Islet of Langerhans (tissue), 1 donor: ENCODE measurements around the gene AGRN.
"Not testable (repeated sequence)": the region's sequence is repeated elsewhere in the genome, so short reads cannot be mapped to it uniquely, and the experiment has no call there.

Source experiments
- FAIRE-seq: peaks from one replicate; lab custom pipeline; 2011; peaks lifted over from hg19 to GRCh38; lab: Jason Lieb, UNC

Gene AGRN

DNA sequence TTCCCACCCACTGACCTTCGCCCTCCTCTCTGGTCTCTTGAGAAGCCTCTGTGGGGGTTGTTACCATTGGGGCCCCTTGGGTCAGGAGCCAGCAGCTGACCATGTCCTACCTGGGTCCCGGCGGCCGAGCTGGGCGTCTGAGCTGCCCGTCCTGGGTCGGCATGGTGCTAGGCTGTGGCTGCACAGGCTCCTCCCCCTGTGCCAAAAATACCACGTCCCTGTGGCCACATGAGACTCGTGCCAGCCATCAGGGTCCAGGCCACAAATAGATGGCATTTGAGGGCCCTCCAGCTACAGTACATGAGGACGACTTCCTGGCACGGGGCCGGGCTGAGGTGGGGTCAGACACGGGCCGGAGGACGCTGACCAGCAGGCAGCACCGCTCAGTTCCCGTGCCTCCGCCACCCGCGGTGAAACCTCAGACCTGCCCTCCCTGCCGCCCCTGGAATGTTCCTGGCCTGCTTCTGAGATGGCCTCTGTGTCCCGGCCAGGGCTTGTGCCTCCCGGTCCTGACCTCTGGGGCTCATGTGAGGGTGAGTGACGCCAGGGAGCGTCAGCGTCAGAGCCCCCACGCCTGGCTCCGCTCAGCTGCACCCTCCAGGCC lies 37.9 kb upstream of the AGRN start, which contains the start of gene PERM1:
TSS of gene PERM1 (minus strand) at position 139 of the 604 bp plus-strand sequence. CDS start 1,064 bp downstream, outside the sequence.
- no peak for FAIRE-seq

DNA sequence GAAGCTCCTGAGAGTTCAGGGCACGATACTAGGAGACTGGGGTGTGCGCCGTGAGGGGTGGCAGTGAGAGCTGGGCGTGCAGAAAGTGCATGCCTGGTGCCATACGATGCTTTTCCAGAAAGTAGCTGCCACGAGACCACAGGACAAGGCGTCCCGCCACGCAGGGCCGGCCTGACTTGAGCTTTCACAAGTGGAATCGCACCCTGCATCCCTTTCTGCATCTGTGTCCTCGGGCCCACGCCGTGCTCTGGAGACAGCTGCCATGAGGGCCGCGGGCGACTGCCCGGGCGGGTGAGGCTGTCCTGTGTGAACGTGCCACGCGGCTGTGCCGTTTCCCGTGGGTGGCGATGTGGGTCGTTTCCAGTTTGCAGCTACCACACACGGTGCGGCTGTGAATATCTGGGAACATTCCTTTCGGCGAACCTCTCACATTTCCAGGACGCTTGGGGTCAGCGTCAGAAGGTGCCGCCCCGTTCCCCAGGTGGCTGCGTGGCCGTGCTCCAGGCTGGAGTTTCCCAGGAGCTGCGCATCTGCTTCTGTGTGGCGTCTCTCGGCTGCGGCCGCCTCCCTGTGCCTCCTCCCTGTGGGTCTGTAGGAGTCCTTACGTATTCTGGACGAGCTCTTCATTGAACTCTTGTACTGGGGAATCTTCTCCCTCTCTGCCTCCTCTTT lies 37.0 kb upstream of the AGRN start:
- FAIRE-seq, result no peak

DNA sequence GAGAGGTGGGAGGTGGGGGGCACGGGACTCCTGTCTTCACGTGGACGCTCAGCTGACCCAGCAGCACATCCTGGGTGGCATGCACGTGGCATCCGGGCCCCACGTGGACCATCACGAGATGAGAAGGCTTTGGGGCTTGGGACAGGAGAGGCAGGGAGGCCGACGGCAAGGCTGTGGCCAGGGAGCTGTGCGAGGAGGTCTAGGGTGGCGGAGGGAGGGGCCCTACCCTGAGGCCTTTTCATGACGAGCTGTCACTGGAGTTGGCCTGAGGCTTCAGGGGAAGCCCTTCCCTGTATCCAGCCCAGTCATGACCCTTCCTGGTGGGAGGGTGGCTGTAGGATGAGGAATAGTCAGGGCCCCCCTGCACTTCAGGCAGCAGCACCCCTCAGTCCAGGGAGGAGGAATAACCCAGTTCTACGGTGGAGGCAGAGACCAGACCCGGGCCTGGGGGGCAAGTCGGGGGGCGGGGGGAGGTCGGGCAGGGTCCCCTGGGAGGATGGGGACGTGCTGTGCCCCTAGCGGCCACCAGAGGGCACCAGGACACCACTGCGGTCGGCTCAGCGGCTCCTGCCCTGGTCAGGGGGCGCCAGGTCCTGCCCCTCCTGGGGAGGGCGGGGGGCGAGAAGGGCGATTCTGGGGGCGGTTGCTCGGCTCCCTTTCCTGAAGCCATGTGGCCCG lies 36.0 kb upstream of the AGRN start:
- FAIRE-seq, result no peak

DNA sequence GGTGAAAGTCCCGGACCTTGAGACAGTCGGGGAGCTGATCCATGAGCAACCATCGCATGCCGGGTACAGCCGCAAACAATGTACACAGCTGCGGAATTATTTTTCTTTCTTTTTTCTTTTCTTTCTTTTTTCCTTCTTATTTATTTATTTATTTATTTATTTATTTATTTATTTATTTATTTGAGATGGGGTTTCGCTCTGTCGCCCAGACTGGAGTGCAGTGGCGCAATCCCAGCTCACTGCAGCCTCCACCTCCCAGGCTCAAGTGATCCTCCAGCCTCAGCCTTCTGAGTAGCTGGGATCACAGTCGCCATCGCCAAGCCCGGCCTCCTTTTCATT lies 35.5 kb upstream of the AGRN start:
- no peak for FAIRE-seq

DNA sequence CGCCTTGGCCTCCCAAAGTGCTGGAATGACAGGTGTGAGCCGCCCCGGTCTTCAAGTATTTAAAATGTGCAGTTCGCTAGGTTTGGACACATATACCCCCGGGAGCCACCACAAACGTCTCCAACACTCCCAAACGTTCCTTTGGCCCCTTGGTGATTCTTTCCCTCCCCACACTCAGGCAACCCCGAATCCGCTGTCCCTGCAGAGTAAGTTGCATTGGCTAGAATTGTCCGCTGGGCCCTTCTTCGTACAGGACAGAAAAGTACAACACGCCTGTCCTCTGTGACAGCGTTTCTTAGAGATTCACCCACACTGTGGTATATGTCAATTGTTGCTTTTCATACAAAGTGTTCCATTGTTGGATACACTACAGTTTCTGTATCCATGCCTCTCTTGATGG lies 34.8 kb upstream of the AGRN start:
- no peak for FAIRE-seq

DNA sequence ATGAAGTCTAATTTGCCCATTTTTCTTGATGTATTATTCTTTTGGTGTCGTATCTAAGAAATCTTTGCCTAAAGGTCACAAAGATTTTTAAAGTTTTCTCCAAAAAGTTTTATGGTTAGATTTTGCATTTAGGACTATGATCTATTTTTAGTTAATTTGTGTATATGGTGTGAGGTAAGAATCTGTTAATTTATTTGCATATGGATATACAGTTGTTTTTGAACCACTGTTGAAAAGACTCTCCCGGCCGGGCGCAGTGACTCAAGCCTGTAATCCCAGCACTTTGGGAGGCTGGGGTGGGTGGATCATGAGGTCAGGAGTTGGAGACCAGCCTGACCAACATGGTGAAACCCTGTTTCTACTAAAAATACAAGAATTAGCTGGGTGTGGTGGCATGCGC lies 31.9 kb upstream of the AGRN start:
- FAIRE-seq, result not testable (repeated sequence)

DNA sequence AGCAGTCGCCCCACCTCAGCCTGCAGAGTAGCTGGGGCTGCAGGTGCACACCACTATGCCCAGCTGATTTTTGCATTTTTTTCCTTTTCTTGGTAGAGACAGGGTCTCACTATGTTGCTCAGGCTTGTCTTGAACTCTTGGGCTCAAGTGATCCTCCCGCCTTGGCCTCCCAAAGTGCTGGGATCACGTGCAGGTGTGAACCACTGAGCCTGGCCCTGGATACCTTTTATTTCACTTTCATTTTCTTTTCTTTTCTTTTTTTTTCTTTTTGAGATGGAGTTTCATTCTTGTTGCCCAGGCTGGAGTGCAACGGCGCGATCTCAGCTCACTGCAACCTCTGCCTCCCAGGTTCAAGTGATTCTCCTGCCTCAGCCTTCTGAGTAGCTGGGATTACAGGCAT lies 28.6 kb upstream of the AGRN start:
- not testable (repeated sequence) for FAIRE-seq

DNA sequence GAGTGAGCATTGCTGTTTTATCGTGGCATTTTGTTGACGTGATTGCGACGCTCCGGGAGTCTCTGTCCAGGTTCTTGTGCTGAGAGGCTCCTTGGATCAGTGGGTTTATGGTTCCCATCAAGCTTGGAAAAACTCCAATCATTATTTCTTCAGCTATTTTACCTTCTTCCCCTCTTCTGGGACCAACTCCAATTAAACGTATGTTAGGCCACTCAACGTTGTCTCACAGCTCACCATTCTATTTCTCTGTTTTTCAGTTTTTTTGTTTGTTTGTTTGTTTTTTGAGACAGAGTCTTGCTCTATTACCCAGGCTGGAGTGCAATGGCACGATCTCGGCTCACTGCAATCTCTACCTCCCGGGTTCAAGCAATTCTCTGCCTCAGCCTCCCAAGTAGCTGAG lies 28.0 kb upstream of the AGRN start:
- no peak for FAIRE-seq

DNA sequence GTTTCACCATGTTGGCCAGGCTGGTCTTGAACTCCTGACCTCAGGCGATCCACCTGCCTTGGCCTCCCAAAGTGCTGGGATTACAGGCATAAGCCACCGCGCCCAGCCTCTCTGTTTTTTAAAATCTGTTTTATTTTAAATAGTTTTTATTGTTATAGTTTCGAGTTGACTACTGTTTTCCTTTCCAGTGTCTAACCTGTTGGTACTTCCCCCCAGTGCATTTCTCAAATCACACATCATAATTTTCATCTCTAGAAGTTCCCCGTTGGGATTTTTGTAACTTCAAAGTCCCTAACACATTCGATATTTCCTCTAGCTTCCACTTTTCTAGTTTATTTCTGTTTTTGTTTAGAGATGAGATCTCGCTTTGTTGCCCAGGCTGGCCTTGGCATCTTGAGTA lies 27.6 kb upstream of the AGRN start:
- no peak for FAIRE-seq

DNA sequence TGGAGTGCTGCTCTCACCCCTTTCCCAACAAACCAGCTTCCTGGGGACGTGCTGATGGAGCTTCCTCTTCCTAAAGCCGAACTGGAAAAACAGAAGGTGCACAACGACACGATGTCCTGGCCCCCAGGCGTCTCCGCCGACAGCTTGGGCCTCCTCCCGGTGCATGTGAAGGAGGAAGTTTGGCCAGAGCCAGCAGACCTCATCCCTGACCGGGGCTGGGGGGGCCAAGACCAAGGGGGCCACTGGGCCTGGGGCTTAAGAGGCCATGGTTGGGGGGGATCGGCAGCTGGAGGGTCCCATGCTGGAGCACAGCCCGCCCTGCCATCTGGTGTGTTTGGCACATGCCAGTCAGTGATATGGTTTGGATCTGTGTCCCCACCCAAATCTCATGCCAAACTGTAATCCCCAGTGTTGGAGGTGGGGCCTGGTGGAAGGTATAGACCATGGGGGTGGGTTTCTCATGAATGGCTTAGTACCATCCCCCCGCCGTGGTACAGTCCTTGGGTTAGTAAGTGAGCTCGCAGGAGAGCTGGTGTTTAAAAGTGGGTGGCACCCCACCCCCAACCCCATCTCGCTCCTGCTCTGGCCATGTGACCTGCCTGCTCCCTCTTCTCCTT lies 26.4 kb upstream of the AGRN start:
- no peak for FAIRE-seq

DNA sequence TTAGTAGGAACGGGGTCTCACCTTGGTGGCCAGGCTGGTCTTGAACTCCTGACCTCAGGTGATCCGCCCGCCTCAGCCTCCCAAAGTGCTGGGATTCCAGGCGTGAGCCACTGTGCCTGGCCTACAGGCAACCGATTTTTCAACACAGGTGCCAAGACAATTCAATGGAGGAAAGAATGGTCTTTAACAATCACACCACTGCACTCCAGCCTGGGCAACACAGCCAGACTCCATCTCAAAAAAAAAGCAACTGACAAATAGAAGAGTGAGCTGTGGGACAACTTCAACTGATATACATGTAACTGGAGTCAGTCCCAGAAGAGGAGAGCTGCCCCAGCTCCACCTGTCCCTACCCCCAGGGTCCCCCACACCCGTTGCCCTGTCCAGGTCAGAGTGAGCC lies 25.4 kb upstream of the AGRN start:
- not testable (repeated sequence) for FAIRE-seq

DNA sequence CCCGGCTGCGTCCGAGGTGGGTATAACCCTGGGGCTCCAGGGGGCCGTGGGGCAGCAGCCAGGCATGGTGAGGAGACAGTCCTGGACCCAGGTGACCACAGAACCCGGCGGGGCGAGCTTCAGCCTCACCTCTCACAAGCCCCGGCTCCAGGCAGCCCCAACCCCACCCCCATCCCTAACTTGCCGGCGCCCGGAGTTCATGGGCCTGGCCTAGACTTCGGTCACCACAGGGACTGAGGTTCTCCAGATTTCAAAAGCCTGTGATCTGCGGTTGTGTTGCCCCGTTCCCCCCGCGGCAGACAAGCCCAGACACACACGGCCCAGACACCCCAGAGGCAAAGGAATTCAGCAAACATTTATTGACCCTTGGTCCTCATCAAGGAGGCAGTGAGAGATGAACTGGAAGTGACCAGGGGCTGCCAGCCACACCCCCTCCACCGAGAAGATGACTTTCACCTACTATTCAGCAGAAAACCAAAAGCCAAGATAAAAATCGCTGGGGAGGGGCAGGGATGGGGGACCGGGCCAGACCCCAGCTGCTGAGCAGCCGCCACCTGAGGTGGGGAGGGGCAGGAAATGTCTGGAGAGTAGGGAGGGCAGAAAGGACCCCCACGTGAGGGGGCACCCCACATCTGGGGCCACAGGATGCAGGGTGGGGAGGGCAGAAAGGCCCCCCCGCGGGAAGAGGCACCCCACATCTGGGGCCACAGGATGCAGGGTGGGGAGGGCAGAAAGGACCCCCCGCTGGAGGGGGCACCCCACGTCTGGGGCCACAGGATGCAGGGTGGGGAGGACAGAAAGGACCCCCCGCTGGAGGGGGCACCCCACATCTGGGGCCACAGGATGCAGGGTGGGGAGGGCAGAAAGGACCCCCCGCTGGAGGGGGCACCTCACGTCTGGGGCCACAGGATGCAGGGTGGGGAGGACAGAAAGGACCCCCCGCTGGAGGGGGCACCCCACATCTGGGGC lies 24.0 kb upstream of the AGRN start:
- no peak for FAIRE-seq

DNA sequence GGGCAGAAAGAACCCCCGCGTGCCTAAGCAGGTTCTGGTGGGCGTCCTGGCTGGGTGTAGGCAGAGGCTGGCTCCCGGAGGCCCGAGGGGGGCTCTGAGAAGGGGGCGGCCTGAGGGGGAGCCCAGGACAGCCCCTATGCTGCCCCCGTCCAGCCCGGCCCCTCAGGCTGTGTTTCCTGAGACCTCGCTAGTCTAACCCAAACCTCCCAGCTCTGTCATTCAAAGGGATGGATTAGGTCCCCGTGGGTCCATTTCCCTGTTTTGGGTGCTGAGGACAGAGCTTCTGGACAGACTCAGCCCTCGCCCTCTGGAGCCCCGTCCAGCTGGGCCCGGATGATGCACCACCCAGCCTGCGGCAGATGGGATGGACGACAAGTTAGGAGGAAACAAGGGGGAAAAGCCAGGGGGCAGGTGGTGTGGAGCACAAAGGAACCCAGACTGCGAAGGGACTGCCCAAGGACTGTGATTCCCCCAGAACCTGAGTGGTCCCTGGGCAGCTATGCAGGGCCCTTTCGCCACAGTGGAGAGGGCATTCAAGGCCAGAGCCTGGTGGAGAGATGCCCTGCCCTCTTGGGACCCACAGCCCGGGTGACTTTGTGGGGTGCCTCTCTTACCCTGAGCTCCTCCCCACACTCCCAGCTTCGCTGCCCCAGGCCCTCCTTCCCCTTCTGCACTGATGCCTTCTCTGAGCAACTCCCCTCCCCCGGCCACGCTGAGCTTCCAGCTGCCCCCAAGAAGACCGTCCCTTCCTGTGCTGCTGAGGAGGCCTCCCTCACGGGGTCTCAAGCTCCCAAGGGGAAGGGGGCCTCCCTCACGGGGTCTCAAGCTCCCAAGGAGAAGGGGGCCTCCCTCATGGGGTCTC lies 22.8 kb upstream of the AGRN start:
- FAIRE-seq, result no peak

DNA sequence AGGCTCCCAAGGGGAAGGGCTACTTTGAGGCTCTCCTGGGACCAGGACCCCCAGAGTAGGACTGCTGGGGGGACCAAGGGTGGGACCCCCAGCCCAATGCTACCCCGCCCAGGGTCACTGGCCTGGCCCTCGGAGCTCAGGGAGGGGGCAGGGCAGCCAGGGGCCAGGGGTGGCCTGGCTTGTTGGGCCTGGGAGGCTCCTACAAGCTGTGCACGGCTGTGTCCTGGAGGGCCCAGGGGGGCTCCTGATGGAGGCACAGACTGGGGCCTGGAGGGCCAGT lies 22.3 kb upstream of the AGRN start:
- FAIRE-seq, result no peak

DNA sequence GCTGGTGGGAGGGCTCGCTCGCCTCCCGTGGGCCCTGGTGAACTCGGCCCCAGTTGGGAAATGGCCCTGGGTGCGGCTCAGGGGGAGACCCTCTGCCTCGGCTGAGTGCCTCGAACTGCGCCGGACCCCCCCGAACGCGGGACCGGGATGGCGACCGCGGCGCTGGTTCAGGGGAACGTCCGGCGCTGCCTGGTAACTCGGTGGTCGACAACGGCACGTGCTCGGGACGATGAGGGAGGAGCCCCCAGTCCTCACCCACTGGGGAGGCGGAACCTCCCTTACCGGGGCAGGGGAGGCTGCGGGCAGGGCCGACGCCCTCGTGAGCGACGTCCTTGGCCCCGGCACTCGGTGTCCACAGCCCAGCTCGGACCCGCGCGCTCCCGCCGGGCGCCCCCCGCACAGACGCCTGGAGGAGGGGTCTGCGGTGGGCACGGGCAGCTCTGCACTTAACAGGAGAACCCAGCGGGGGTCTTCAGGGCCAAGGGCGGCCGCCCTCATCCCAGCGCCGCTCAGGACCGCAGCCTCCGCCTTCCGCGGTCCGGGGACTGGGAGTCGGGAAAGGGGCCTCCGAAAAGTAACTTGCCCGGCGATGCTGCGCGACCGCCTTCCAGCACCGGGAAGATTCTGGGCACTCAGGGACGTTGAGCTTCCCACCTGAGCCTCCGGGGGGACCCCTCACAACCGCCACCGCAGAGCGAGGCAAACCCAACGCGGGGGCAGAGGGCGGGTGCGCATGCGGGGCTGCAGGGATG lies 21.8 kb upstream of the AGRN start:
- FAIRE-seq, result no peak

DNA sequence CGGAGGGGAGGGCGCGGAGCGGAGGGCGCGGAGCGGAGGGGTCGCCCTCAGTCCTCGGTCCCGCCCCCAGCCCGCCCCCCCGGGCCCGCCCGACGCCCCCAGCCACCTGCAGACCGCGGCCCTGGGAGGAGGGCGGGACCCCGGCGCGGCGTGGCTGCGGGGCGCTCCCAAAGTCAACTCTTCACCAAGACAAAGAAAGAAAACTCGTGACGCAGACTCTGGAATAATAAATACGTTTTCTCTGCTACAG lies 21.2 kb upstream of the AGRN start:
- FAIRE-seq, result no peak

DNA sequence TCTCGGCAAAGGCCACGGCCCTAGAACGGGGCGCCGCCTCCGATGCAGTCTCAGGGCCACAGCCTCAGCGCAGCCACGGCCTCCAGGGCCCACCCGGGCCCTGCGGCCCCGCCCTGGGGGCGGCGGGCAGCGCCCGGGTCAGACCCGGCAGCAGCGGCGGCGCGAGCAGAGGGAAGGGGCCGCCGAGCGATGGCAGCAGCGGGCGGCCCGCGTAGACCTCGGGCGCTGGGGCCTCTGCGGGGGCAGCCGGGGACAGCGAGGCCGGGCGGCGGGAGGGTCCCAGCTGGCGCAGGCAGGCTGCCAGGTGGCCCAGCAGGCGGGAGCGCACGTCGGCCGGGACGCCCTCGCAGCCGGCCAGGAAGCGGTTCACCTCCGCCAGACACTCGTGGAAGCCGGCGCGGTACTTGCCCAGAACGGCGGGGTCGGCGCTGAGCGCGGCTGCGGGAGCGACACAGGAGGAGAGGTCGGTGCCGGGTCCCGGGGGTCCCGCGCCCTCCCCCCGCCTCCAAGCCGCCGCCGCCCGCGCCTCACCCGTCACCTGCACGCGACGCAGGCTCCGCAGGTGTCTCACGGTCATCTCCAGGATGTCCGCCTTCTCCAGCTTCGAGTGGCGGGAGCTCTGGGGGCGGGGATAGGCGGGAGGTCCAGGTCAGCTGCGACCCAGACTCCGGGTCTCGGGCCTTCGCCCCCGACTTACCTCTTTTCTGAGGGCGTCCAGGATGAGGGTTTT lies 20.8 kb upstream of the AGRN start:
- no peak for FAIRE-seq

DNA sequence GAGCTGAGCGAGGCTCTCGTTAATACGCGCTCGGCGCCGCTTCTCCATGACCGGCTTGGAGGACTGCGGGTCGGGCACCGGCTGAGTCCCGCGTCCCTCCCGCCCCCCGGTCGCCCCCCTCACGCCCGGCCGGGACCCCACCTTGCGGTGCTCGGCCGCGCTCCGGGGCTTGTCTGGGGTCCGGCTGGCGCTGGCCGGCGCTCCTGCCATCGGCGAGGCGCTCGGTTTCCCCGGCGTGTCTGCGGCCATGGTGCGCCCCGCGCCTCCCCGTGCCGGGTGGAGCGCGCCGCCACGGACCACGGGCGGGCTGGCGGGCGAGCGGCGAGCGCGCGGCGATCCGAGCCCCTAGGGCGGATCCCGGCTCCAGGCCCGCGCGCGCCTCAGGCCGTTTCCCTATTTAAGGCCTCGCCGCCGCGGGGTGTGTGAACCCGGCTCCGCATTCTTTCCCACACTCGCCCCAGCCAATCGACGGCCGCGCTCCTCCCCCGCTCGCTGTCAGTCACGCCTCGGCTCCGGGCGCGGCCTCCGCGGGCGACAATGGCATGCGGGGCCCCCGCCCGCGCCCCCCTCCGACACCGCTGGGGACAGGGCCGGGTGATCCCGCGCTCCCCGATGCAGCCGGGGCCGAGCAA lies 20.1 kb upstream of the AGRN start, which contains the start of gene HES4:
TSS of gene HES4 (minus strand) at position 373 of the 632 bp plus-strand sequence. CDS start at position 249, 124 bp downstream.
- no peak for FAIRE-seq

DNA sequence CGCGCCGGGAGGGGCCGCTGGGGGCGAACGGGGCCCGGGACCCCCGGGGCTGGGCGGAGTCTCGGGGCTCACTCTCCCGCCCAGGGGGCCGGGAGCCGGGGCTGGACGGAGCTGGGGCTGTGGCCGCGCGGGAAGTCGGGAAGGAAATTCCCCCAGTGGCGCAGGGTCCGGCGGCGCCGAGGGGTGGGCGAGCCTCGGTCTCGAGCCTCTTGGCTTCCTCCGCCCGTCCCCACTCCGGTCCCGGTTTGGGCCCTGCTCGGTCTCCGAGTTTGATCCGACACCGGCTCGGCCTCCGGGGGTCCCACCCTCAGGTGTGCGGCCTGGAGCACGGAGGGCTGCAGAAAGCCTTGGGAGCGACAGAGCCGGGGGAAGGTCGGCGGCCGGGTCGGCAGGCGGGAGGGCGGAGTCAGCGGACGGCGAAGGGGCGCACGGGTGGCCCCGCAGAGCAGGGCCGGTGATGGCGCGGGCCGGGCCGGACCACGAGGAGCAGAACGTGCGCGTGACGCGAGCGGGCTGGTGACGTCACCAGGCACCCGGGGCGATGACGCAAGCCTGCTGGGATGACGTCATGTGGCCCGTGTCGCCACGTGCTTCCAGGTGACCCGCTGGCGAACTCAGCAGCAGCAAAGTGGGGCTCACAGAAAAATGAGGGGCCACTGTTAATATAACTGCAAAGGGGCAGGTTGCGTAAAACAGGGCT lies 19.4 kb upstream of the AGRN start:
- FAIRE-seq, result no peak
